OCI-LY1 (cell line): ENCODE results near the gene FTO.

ENCODE experiments used
- H2AFZ ChIP-seq: fragments of 200-600 bp; sonication (generic), shearing (Covaris generic); 2 replicates; pipeline ENCODE4 v1.6.0; 2014; ENCODE audit warnings: antibody characterized with exemption, mild to moderate bottlenecking, low read length
- H3F3A ChIP-seq: fragments of 200-600 bp; sonication (generic), shearing (Covaris generic); 2 replicates; pipeline ENCODE4 v1.6.0; 2014; ENCODE audit warnings: mild to moderate bottlenecking, antibody characterized with exemption, low read length, moderate library complexity; ENCODE audit not compliant: insufficient read depth
- H3K27ac ChIP-seq: fragments of 200-600 bp; sonication (generic); 2 replicates; pipeline ENCODE4 v1.5.1; 2014; ENCODE audit warnings: low read length, mixed run types, mild to moderate bottlenecking, low read depth; ENCODE audit not compliant: poor library complexity, severe bottlenecking
- H3K27me3 ChIP-seq: fragments of 200-600 bp; sonication (generic); 2 replicates; pipeline ENCODE4 v1.6.0; 2014; ENCODE audit warnings: antibody characterized with exemption, mild to moderate bottlenecking, low read length, moderate library complexity; ENCODE audit not compliant: insufficient read depth
- H3K36me3 ChIP-seq: fragments of 200-600 bp; sonication (generic); 2 replicates; pipeline ENCODE4 v1.6.1; 2014; ENCODE audit warnings: mild to moderate bottlenecking, antibody characterized with exemption, low read length, moderate library complexity, mixed read lengths; ENCODE audit not compliant: insufficient read depth
- H3K4me1 ChIP-seq: fragments of 200-600 bp; sonication (generic); 2 replicates; pipeline ENCODE4 v1.5.1; 2014; ENCODE audit warnings: mild to moderate bottlenecking, low read length, moderate library complexity; ENCODE audit not compliant: insufficient read depth, severe bottlenecking
- H3K4me2 ChIP-seq: fragments of 200-600 bp; sonication (generic), shearing (Covaris generic); 2 replicates; pipeline ENCODE4 v1.6.1; 2014; ENCODE audit warnings: low read length
- H3K4me3 ChIP-seq: fragments of 200-600 bp; sonication (generic); 2 replicates; pipeline ENCODE4 v1.5.1; 2014; ENCODE audit warnings: low read length, low read depth, mild to moderate bottlenecking, mixed read lengths; ENCODE audit not compliant: poor library complexity, severe bottlenecking
- H3K79me2 ChIP-seq: fragments of 200-600 bp; shearing (Covaris generic); 2 replicates; pipeline ENCODE4 v1.6.1; 2016; ENCODE audit warnings: mixed run types, low read length, mixed read lengths; ENCODE audit not compliant: insufficient read depth
- H3K9ac ChIP-seq: fragments of 200-600 bp; sonication (generic), shearing (Covaris generic); 2 replicates; pipeline ENCODE4 v1.6.1; 2014; ENCODE audit warnings: mild to moderate bottlenecking, low read length, mixed read lengths
- H3K9me2 ChIP-seq: fragments of 200-600 bp; sonication (generic), shearing (Covaris generic); 2 replicates; pipeline ENCODE4 v1.6.1; 2014; ENCODE audit warnings: low read depth, mild to moderate bottlenecking, low read length, mixed read lengths
- H3K9me3 ChIP-seq: fragments of 200-600 bp; shearing (Covaris generic); 2 replicates; pipeline ENCODE4 v1.6.1; 2014; ENCODE audit warnings: low read length, mixed read lengths
- H4K20me1 ChIP-seq: fragments of 200-600 bp; sonication (generic), shearing (Covaris generic); 2 replicates; pipeline ENCODE4 v1.6.0; 2016; ENCODE audit warnings: mild to moderate bottlenecking, low read length; ENCODE audit not compliant: insufficient read depth
- EZH2 ChIP-seq: fragments of 200-600 bp; sonication (generic), shearing (Covaris generic); IDR thresholded peaks from 2 replicates; pipeline ENCODE4 v1.8.0; 2017; ENCODE audit warnings: borderline replicate concordance, mixed run types, mild to moderate bottlenecking, antibody characterized with exemption, low read length, moderate library complexity, mixed read lengths
- TF ChIP-seq, protein P1 (sequence below): fragments of 200-600 bp; sonication (generic), shearing (Covaris generic); IDR thresholded peaks from 2 replicates; pipeline ENCODE4 v1.5.1; 2017; ENCODE audit warnings: mild to moderate bottlenecking, antibody characterized with exemption, low read length, moderate library complexity, mixed read lengths

Gene FTO

DNA sequence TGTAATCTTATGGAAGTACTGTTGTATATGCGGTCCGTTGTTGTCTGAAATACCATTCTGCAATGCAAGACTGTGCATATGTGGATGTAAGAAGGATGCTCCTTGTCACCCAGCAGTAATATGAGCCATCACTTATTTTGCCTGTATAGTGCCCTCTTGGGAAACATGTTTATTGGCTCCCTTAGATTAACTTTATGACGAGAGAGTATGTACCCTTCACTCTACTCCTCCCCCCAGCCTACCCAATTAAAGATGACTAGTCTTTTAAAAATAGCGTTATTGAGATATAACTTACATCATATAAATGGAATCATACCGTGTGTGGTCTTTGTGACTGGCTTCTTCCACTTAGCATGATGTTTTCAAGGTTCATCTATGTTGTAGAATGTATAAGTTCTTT lies 33.6 kb downstream of the FTO start:
- no peaks in the 10 kb centered on the region for H3F3A ChIP-seq
- H3K27me3 ChIP-seq: no peaks in the 10 kb centered on the region
- H4K20me1 ChIP-seq: no peaks in the 10 kb centered on the region
- no peaks in the 10 kb centered on the region for H3K4me1 ChIP-seq
- no peaks in the 10 kb centered on the region for H3K36me3 ChIP-seq
- TF ChIP-seq, protein P1, sequence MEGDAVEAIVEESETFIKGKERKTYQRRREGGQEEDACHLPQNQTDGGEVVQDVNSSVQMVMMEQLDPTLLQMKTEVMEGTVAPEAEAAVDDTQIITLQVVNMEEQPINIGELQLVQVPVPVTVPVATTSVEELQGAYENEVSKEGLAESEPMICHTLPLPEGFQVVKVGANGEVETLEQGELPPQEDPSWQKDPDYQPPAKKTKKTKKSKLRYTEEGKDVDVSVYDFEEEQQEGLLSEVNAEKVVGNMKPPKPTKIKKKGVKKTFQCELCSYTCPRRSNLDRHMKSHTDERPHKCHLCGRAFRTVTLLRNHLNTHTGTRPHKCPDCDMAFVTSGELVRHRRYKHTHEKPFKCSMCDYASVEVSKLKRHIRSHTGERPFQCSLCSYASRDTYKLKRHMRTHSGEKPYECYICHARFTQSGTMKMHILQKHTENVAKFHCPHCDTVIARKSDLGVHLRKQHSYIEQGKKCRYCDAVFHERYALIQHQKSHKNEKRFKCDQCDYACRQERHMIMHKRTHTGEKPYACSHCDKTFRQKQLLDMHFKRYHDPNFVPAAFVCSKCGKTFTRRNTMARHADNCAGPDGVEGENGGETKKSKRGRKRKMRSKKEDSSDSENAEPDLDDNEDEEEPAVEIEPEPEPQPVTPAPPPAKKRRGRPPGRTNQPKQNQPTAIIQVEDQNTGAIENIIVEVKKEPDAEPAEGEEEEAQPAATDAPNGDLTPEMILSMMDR: no peak
- no peak for TF ChIP-seq EZH2
- H3K9ac ChIP-seq: no peak overlapping the region
- no peak overlapping the region for H3K4me3 ChIP-seq
- H3K9me2 ChIP-seq: no peaks in the 10 kb centered on the region
- H3K27ac ChIP-seq: no peak overlapping the region
- no peak overlapping the region for H3K4me2 ChIP-seq
- H2AFZ ChIP-seq: no peak overlapping the region
- H3K79me2 ChIP-seq: no peaks in the 10 kb centered on the region
- no peaks in the 10 kb centered on the region for H3K9me3 ChIP-seq

DNA sequence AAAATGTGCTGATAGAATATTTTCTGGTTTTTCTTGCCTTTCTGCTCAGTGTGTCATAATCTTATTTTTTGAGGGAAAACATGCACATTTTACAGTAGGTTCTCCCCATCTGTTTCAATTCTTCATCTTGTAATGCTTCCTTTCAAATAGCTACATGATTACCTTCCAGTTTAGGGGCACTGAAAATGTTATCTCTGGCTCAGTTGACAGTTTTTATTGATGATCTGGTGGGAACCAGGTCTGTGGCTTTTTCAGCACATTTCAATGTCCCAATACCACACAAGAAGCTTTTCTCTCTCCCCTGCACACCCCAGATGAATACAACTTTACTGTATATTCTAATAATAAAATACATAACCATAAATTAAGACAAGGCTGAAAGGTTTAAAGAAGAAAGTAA lies 36.5 kb downstream of the FTO start:
- Histone ChIP-seq H3K9me2 (no peaks in the 10 kb centered on the region), H3K27ac (no peak overlapping the region)

DNA sequence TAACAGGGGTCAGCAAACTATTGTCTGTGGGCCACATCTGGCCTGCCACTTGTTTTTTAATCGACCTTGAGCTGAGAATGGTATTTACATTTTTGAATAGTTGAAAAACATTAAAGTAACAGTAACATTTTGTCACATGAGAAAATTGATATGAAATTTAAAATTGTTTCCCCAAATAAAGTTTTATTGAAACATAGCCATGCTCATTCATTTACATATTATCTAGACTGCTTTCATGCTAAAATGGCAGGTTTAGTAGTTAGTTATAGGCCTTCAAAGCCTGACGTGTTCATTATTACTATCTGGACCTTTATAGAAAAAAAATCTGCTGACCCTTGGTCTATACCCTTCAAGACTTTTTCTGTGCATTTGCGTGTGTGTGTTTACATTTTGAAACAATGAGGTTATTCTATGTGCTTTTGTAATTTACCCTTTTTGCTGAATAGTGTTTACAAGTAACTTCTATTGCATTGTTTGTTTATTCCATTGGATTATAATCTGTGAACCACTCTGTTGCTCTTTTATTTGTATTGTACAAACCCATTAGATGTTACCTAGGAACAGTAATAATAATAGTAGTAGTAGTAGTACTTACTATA lies 37.1 kb downstream of the FTO start:
- Histone ChIP-seq H3K4me1 (peaks cover 10% of the 10 kb centered on the region), H4K20me1 (no peaks in the 10 kb centered on the region), H3K9ac (no peak overlapping the region), H3K4me3 (no peak overlapping the region), H3K27ac (no peak overlapping the region), H3K9me2 (no peaks in the 10 kb centered on the region), H3K4me2 (no peak overlapping the region), H3K79me2 (no peaks in the 10 kb centered on the region), H3F3A (no peaks in the 10 kb centered on the region), H3K27me3 (no peaks in the 10 kb centered on the region), H2AFZ (no peak overlapping the region), H3K36me3 (no peaks in the 10 kb centered on the region), H3K9me3 (no peaks in the 10 kb centered on the region)
- no peak for TF ChIP-seq EZH2
- TF ChIP-seq, protein P1: no peak

More for the DNA sequence above, 36.5 kb downstream of the FTO start:
- Histone ChIP-seq H4K20me1 (no peaks in the 10 kb centered on the region), H3K9ac (no peak overlapping the region), H3K9me3 (no peaks in the 10 kb centered on the region), H3K4me3 (no peak overlapping the region), H3F3A (no peaks in the 10 kb centered on the region), H3K36me3 (no peaks in the 10 kb centered on the region), H3K79me2 (no peaks in the 10 kb centered on the region), H3K27me3 (no peaks in the 10 kb centered on the region), H3K4me2 (no peak overlapping the region), H3K4me1 (peaks cover 10% of the 10 kb centered on the region), H2AFZ (no peak overlapping the region)
- TF ChIP-seq, protein P1: no peak
- TF ChIP-seq EZH2: no peak
